Pons (tissue), 1 donor: ENCODE results near the gene MVB12B.

ENCODE experiments used
- DNase-seq: peaks from one replicate; pipeline ENCODE4 v3.0.0-alpha.2; 2016; ENCODE audit warnings: low spot score

MVB12B gene

DNA sequence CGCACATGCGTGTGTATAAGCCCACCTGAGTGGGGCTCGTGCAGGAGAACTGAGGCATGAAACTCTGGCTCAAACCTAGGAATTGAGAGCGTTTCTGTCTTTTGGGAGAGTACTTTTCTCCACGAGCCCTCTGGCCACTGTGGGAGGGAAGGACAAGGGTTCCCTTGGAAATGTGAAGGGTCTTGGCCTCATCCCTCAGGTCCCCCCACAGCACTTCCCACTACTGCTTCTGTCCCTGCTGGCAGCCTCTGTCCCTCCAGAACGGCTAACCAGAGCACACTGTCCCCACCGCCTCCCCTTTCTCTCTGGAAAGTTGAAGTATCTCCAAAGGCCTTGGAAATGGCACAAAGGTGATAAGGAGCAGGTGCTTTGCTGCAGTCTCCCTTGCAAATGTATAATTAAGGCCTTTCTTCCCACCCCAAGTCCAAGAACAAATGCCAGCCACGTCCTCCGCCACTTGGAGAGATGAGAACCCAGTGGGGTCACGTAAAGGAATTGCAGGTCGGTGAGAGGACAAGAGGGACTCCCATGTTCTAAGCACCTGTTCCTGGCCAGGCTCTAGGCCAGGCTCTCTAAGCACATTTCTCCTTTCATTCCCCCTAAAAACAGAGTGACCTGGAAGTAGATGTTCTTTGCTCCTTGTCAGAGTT lies 179.2 kb downstream of the MVB12B start:
- DNase-seq = no peak

DNA sequence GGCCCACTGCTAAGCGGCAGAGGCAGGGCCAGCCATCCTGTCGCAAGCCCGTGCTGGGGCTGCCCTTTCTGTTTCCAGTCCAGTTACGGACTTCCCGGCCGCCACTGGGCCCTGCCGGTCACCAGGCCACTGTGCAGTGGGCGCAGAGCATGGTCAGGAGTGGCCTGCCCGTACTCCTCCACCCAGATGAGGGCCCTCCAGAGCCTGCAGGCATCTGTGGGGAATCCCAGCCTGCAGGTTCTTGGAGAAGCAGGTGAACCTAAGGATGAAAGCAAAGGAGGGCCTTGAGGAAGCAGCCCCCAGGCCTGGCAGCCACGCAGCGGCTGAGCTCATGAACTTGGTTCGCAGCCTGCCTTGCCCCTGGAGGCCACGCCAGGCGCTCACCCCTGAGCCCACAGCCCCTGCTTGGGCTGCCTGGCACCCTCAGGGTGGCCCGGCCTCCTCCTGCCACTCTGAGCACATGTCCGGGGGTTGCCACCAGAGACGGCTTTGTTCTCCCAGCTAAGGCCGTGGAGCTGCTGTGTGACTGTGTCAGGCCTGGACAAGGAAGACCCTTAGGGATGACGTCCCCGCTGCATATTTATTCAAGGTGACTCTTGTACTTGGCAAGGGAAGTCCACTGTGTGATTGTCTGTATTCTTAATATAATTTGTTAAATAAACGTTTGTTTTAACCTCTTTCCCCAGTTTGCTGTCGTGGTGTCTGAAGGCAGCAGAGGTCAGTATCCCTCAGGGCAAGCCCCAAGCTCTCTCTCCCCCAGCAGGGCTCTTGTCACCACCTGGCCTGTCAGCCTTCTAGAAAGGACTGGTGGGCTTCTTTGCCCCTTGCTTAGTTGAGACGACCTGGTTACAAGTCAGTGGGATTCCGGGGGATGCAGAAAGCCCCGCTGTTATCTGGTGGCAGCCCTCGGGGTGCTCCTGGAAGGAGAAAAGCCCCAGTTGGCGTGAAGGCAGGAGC lies 180.0 kb downstream of the MVB12B start:
- DNase-seq = peak; percentile 72

DNA sequence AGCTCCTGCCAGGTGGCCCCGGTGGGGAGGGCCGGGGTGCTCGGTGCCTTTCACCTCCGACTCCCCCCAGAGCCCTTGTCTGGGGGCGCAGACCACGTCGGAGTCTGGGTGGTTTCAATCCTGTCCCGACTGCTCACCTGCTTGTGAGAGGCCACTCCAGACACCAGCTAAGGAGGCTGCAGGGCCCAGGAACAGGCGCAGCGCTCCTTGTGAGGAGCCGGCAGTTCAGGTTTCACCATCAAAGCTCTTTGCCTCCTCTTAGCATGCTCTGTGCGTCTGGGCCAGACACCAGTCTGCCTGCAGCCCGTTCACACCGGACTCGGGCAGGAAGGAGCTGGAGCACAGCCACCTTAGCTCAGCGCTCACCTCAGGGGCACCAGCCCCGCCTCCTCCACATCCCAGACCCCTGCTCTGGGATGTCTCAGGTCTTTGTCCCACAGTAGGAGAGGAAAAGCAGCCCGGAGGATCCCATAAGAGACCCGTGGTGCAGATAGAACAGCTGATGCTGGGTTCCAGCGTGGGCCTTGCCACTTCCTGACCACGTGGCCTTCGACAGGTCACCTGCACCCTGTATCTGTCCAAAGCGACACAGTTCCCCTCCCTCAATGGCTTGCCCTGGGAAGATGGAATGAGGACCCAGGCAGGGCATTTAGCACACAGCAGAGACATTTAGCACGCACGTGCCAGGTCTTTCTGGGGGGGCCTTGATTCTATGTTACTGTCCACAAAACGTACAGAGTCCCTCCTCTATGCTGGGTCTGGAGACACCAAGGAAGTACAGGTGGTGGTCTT lies 180.9 kb downstream of the MVB12B start:
- DNase-seq = no peak

DNA sequence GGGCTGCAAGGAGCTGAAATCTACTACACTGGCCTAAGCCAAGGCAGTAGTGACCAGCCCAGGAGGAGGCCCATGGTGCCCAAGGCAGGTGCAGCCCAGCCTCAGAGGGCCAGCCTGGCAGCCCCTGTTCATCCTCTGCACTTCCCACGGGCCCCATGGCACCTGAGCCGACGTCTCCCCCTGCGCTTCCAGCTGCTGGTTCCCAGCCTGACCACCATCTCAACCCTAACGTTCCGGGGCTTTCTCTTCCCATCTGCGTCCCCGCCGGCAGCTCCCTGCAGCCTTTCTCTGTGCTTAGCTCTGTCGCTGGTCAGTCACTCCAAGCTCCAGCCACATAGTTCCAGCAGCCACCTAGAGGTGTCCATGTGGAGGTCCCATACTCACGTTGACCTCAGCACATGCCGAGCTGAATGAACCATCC lies 181.6 kb downstream of the MVB12B start:
- DNase-seq = no peak

DNA sequence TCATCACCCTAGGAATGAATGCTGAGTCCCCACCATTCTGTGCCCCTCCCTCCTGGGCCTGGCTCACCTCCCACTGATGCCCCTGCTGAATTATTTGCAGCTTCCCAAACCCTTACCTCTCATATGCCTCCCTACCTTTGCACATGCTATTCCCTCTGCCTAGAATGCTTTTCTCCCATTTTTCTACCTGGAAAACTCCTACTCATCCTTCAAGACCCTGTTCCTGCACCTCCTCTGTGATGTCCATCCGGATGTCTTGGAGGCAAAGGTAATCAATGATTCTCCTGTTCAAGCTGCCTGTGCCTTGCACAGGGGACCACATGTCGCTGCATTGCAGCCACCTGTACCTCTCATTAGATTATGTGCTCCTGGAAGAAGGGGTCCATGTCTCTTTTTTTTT lies 182.3 kb downstream of the MVB12B start:
- DNase-seq = no peak

- DNase-seq = no peak
Measured at GRCh38 chr9:126509718-126510117, 183.1 kb downstream of the MVB12B start.

DNA sequence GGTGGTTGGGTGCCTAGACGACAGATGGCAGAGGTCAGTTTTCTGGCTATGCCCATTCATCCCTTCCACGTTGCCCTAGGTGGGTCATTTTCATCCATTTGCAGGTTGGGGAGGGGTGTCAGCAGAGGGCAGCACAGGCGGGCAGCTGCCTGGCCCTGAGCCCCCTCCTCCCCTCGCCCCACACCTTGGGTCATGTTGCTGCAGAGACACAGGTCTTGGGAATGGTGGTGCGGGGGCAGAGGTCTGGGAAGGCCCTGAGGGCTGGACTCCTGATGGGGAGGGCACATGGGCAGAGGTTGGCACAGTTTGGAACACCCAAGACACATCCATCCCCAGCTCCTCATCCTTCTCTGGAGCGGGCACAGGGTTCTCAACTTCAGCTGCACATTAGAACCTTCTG lies 183.9 kb downstream of the MVB12B start:
- DNase-seq = no peak

- DNase-seq = no peak
Measured at GRCh38 chr9:126511411-126511810, 184.8 kb downstream of the MVB12B start.

- no peak for DNase-seq
Measured at GRCh38 chr9:126513159-126514036, 186.8 kb downstream of the MVB12B start.

DNA sequence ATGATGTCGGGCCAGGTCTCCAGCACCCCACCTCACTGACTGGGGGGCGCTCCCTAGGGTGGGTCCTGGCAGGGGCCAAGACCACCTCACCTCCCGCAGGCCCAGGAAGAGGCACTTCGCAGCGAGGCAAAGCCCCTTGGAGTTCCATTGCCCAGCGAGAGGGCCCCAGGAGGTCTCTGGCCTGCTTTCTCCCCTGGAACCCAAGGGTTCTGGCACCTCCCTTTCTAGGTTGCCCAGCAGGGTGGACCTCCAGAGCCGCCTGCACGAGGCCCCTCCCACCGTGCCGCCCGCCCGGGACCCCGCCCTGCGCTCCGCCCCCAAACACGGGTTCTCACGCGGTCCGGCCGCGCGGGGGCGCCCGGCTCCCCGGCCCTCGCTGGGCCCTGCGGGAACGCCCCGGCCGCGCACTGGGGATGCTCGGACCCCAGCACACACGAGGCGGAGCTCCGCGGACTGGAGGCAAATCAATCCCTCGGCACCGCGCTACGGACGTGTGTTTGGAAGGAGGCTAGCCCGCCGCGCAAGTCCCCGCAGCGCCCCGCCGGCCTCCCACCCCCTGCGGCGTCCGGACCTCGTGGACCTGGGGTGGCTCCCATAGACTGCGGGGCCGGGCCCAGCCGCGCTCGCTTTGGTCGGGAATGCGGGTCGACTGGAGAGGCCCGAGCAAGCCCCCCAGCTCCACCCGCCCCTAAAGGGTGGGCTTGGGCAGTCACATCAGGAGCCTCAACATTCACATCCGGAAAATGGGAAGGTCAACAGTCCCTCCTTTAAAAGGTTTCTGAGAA lies 187.6 kb downstream of the MVB12B start:
- DNase-seq = no peak

DNA sequence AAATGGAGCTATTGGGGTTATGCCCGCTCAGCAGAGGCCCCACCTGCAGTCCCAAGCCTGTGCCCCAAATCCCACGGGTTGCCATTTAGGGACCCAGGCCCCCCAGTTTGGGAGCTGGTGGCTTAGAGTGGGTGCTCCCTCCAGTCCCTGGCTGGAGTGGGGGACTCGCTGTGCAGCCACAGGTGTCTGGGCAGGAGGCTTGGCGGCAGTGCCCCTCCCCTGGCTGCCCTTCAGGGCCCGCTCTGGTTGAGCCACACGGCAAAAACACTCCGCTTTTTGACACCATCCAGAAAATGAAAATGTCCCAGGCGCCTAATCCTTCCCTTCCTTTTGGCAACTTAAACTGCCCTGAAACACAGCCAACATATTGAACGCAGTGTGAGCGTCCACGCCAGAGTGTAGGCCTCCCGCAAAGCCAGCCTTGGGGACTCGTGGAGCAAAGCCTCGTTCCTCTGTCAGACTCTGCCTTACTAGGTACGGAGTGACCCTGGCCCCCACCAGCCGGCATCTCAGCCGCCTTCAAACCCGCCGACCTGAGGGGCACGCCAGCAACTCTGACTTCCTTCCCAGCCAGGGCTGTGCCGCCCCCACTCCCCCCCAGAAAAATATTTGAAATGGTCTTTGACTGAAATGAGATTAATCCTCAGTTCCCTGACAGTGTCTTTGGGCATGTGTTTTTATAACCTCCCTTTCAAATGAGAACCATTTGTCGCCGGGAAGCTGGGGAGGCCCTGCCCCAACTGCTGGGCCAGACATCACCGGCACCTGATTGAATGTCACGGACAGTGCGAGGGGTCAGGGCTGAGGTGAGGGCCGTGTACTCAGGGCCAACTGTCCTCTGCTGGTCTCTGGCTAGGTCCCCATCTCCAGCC lies 188.6 kb downstream of the MVB12B start:
- DNase-seq = no peak

DNA sequence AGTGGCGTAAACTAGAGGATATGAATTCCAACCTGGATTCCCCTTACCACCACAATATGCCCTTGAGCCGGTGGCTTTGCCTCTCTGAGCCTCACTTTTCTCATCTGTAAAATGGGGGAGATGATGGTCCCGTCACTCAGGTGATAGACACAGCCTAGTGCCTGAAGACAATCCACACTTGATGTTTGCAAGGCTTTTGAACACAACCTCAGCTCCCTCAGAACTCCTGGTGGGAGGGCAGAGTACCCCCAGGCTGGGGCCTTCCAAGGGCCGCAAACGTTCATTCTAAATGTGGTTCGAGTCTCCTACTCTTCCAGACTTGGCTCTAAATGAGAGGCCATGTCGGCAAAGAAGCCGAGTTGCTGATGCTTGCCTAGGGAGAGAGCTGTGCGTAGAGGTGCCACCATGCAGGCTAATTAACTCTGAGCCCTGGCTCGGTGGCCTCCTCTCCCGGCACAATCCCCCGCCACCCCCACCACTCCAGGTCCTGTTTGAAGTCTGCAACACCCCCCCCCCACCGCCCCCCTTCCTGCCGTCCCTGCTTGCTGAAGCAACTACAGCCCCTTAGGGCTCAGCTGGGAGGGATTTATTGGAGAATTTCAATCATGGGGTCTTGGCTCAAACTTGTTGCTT lies 189.4 kb downstream of the MVB12B start:
- DNase-seq = no peak

DNA sequence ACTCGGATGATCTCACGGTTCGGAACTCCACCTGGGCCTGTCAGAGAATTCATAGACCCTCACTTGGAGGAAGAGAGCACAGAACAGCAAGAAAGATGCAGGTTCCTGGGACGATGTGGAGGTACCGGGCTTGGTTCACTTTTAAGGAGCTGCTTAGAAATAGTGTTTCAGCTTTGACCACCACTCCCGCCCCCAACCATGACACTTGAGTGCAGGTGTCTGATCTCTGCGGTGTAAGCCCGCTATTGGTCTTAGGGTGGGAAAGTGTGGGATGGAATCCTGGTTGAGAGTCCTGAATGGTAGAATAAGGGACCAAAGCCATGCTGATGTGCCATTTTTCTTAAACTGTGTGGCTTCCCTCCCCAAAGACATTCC lies 189.9 kb downstream of the MVB12B start:
- DNase-seq = no peak

DNA sequence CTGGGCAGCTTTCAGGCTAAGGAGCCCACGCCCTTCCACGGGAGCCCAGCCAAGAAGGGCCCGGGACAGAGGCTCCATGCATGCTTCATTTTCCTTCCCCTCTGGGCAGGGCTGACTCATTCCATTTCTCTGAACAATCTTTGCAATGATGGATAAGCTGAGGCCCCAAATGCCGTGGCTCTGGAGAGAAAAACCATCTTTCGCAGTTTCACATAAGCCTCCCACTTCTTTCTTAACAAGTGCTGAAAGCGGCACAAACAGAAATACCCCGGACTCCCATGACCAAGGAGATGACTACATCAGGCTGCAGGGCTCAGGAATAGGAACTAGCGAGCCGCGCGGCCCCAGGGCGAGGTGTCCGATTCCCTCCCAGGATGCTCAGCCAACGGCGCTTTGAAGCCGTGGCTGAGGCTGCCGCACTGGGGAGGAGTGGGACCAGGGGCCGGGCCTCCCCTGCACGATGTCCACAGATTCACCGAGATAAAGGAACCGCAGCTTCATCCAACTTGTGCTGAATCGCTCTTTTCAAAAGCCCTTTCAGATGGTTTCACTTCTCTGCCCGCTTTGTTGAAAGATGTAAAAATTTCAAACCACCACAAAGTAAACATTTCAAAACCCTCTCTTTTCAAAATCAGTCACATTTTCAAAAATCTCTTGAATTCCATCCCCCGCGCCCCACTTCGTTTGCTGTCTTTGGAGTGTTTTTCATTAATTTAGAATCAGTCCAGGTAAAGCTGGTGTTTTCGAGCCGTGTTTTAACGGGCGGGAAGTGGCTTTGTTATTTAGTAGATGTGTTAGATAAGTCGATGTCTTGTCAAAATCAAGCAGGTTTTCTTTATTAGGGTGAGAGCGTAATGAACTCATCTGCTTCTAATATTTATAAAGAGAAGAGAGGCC lies 190.6 kb downstream of the MVB12B start:
- DNase-seq = no peak

DNA sequence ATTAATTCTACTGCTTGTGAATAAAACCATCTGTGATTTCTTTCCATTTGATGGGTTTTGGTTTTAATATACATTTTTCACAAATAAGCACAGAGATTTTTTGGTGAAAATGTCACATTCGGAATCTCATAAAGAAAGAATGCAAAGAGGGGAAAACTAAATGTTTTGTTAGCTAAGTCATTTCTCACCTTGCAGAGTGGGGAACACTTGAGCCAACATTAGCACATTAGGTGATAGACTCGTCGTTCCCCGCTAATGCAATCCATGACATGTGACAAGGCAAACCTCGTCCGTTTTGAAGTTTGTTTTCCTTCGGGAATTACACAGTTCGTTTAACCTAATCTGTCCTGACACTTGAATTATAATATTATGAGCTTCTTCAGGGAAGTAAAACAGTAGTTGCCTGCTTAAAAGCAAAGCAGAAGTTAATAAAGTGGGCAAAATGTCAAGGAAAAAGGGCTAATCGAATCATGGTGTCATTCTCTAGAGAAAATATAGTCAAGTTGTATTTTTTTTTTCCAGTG lies 191.3 kb downstream of the MVB12B start:
- DNase-seq = no peak

GRCh38 chr9:126518763-126519162 lies 192.1 kb downstream of the MVB12B start:
- DNase-seq = no peak

DNA sequence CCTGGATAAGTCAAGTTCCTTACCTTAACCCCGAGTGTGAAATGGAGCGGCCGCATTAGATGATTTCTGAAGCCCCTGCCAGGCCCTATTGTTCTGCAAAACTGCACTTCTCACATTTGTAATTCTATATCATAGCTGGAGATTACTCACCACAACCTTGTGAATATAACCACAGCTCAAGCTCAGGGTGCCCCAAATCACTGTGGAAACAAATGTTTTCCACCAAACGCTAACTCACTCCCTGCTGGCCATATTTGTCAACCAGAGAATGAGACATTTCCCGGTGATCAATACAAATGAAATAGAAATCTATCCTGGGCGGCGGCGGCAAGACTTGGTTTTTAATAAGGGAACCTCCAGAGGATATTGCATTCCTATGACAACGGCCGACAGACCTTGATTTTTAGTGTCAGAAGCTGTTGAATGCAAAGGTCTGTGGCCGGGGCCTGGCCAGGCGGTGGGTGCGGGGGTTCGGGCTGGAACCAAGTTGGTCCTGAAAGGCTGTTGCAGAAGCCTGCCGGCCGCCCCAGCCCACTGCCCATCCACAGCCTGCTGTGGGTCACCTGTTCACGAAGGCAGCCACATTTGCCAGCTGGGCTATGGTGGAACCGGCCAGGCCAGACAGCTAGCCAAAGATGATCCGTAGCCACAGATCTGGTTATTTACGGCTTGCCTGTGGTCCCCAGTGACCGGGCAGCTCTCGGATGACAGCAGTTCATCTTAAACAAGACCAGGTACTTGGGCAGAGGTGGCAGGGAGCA lies 193.2 kb downstream of the MVB12B start:
- no peak for DNase-seq
